Activated CD4-positive, CD25-positive, alpha-beta regulatory T cell treated with anti-CD3 and anti-CD28 coated beads, Interleukin-2, amount 50 U/mL, for 72 hours (primary cell): ENCODE measurements around the gene MAPK9.
"Not testable (repeated sequence)": the region's sequence is repeated elsewhere in the genome, so short reads cannot be mapped to it uniquely, and the experiment has no call there.

ENCODE experiments used
- DNase-seq: peaks from one replicate; pipeline ENCODE4 v3.0.0; 2021

Gene MAPK9

GRCh38 chr5:180324601-180324950, 32.7 kb upstream of the MAPK9 start:
- DNase-seq = no peak

GRCh38 chr5:180323941-180324600, 32.2 kb upstream of the MAPK9 start:
- no peak for DNase-seq

- no peak for DNase-seq
These were observed 31.3 kb upstream of the MAPK9 start for GRCh38 chr5:180323160-180323559.

- DNase-seq = no peak
These were observed 26.7 kb upstream of the MAPK9 start for GRCh38 chr5:180318456-180319089.

- no peak for DNase-seq
These were observed 24.7 kb upstream of the MAPK9 start for GRCh38 chr5:180316586-180316985.

GRCh38 chr5:180315762-180316212, 23.9 kb upstream of the MAPK9 start:
- DNase-seq = peak; percentile 84

GRCh38 chr5:180313677-180314505, 22.0 kb upstream of the MAPK9 start:
- DNase-seq = peak; percentile 64

- no peak for DNase-seq
These were observed 19.3 kb upstream of the MAPK9 start for GRCh38 chr5:180311216-180311615.

GRCh38 chr5:180306796-180307195, 14.9 kb upstream of the MAPK9 start:
- no peak for DNase-seq

- no peak for DNase-seq
These were observed 13.6 kb upstream of the MAPK9 start for GRCh38 chr5:180305481-180305880.

GRCh38 chr5:180304431-180305375, 12.8 kb upstream of the MAPK9 start:
- DNase-seq = no peak

- no peak for DNase-seq
These were observed 12.1 kb upstream of the MAPK9 start for GRCh38 chr5:180304016-180304292.

- DNase-seq = no peak
These were observed 11.5 kb upstream of the MAPK9 start for GRCh38 chr5:180303226-180304015.

GRCh38 chr5:180302256-180302655, 10.4 kb upstream of the MAPK9 start:
- DNase-seq = no peak

GRCh38 chr5:180301253-180301652, 9.4 kb upstream of the MAPK9 start:
- no peak for DNase-seq

- no peak for DNase-seq
These were observed 7.6 kb upstream of the MAPK9 start for GRCh38 chr5:180299526-180299925.

GRCh38 chr5:180299014-180299413, 7.1 kb upstream of the MAPK9 start:
- not testable (repeated sequence) for DNase-seq

GRCh38 chr5:180297587-180298282, 5.9 kb upstream of the MAPK9 start:
- DNase-seq = no peak

GRCh38 chr5:180296771-180297170, 4.9 kb upstream of the MAPK9 start:
- DNase-seq = no peak

GRCh38 chr5:180294913-180295555, 3.2 kb upstream of the MAPK9 start:
- DNase-seq = no peak

GRCh38 chr5:180294411-180294810, 2.5 kb upstream of the MAPK9 start:
- DNase-seq = no peak
